NCI-H460 (cell line): ENCODE data around the gene B4GALT1. TPM values are rescaled to one million over a fixed set of nuclear protein-coding genes. Genes with fewer than 3 reads are reported as not detected.

Experiments used
- DNase-seq: peaks from one replicate; pipeline ENCODE4 v3.0.0-alpha.2; 2016; ENCODE audit warnings: low read depth; ENCODE audit errors: extremely low read depth
- small RNA-seq, 2 experiments: library from RNA; depleted of rRNA; stranded (forward); fragments of <200 nt; gene quantifications; one replicate each; pipeline ENCODE3, GENCODE V24; 2014
- total RNA-seq: library from RNA; depleted of rRNA; stranded (reverse); fragments of >200 nt; shearing (Covaris generic); gene quantifications from 2 replicates; pipeline ENCODE4 v1.2.3, GENCODE V29; 2014; rRNA removed

Gene B4GALT1
- total RNA-seq, 1 experiment from 2014 or later: 60.0 TPM

GRCh38 chr9:33065157-33066076 is 101.7 kb downstream of the B4GALT1 start:
- DNase-seq: no peak

Small RNA genes within 50 kb of the gene (small RNA-seq; reads per million reads assigned to genes)
- 0 to 0.12 reads per million in 2 experiments for gene RNU4ATAC15P

Other genes starting within 250 kb of the B4GALT1 start
- 23.3 and 33.3 TPM in 2 replicates for gene APTX, start 165.7 kb downstream of the B4GALT1 start, total RNA-seq
- gene DNAJA1, start 142.1 kb downstream of the B4GALT1 start, total RNA-seq: 51.1 and 63.2 TPM in 2 replicates
- 18.2 and 20.2 TPM in 2 replicates for gene SMU1, start 90.7 kb downstream of the B4GALT1 start, total RNA-seq
- not detected in 2 replicates for gene SPINK4, start 72.8 kb upstream of the B4GALT1 start, total RNA-seq
- 33.3 and 34.9 TPM in 2 replicates for gene BAG1, start 97.4 kb upstream of the B4GALT1 start, total RNA-seq
- 93.7 and 94.5 TPM in 2 replicates for gene CHMP5, start 97.7 kb upstream of the B4GALT1 start, total RNA-seq
- 17.8 and 21.0 TPM in 2 replicates for gene NFX1, start 123.2 kb upstream of the B4GALT1 start, total RNA-seq
- not detected in 2 replicates for gene AQP7, start 235.2 kb upstream of the B4GALT1 start, total RNA-seq